Nephron (organoid): ENCODE measurements around the gene DPP6.

Experiments
- H3K27ac Mint-ChIP-seq, 3 experiments: 2 replicates each; pipeline ENCODE4 v1.8.0; 2020; ENCODE audit warnings: mixed read lengths in 3 of 3, mild to moderate bottlenecking in 2 of 3, moderate library complexity in 1 of 3
- H3K27me3 Mint-ChIP-seq: 2 replicates; pipeline ENCODE4 v1.8.0; 2021; ENCODE audit warnings: low read depth, mild to moderate bottlenecking, moderate library complexity, mixed read lengths
- H3K36me3 Mint-ChIP-seq: 2 replicates; pipeline ENCODE4 v1.8.0; 2020; ENCODE audit warnings: low read depth, mixed read lengths
- H3K4me1 Mint-ChIP-seq: 2 replicates; pipeline ENCODE4 v1.8.0; 2020; ENCODE audit warnings: mixed read lengths
- H3K4me3 Mint-ChIP-seq, 3 experiments: 2 replicates each; pipeline ENCODE4 v1.8.0; 2020; ENCODE audit warnings: mild to moderate bottlenecking in 3 of 3, mixed read lengths in 3 of 3, moderate library complexity in 2 of 3
- H3K9me3 Mint-ChIP-seq: 2 replicates; pipeline ENCODE4 v1.8.0; 2020; ENCODE audit warnings: mixed read lengths
- TF ChIP-seq, protein P1 (sequence below), 3 experiments: fragments of 200-600 bp; sonication (generic); IDR thresholded peaks; one replicate each; pipeline ENCODE4 v1.5.0; 2021; ENCODE audit warnings: antibody characterized with exemption in 3 of 3; ENCODE audit not compliant: unreplicated experiment in 3 of 3

Gene DPP6

DNA sequence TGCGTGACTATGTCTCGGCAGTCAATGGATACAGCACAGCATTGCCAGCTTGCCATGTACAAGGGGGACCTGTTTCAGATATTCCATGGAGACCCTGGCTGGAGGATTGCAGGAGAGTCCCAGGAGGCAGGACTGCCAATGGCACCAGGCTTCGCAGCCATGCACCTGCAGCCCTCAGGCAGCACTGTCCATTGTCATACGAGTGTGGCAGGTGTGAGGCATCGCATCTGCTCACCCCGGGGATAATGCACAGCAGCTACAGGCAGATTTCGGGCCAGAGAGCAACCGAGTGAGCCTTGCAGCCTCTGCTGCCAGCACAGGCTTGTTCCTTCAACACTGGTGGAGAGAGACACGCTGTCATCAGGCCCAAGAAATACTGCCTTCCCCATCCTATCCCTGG lies 535.6 kb downstream of the DPP6 start:
- H3K4me1 Mint-ChIP-seq = peaks cover 19% of the 10 kb centered on the region
- TF ChIP-seq, protein P1, sequence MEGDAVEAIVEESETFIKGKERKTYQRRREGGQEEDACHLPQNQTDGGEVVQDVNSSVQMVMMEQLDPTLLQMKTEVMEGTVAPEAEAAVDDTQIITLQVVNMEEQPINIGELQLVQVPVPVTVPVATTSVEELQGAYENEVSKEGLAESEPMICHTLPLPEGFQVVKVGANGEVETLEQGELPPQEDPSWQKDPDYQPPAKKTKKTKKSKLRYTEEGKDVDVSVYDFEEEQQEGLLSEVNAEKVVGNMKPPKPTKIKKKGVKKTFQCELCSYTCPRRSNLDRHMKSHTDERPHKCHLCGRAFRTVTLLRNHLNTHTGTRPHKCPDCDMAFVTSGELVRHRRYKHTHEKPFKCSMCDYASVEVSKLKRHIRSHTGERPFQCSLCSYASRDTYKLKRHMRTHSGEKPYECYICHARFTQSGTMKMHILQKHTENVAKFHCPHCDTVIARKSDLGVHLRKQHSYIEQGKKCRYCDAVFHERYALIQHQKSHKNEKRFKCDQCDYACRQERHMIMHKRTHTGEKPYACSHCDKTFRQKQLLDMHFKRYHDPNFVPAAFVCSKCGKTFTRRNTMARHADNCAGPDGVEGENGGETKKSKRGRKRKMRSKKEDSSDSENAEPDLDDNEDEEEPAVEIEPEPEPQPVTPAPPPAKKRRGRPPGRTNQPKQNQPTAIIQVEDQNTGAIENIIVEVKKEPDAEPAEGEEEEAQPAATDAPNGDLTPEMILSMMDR (IDR thresholded peaks at IDR 0.05; ENCODE audit: unreplicated experiment in 3 of 3) = no peak
- H3K9me3 Mint-ChIP-seq = no peaks in the 10 kb centered on the region
- H3K27me3 Mint-ChIP-seq = peaks cover 18% of the 10 kb centered on the region
- H3K4me3 Mint-ChIP-seq = no peak overlapping the region
- no peaks in the 10 kb centered on the region for H3K36me3 Mint-ChIP-seq
- H3K27ac Mint-ChIP-seq = no peak overlapping the region

DNA sequence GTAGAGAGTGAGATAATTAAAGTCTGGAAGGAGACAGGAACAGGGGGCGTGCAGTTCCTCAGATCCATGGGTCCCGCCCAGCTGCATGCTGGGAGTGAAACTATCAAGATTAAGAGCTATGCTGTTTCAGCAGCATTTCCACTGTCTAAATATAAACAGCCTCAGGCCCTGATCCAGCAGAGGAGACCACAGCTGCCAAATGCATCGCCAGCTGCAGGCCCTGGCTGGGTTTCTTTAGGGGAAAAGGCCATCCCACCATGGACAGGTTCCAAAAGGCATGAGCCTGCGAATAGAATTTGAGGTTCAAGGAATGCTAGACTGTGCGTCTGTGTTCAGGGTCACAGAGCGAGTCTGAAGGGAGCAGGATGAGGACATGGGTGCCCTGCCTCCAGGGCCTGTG lies 539.3 kb downstream of the DPP6 start:
- Mint-ChIP-seq H3K4me1 (peaks cover 19% of the 10 kb centered on the region), H3K27me3 (peaks cover 8% of the 10 kb centered on the region), H3K27ac (peak overlapping the region in 2 of 3 experiments; percentile 3 to 43), H3K36me3 (no peaks in the 10 kb centered on the region), H3K4me3 (no peak overlapping the region), H3K9me3 (no peaks in the 10 kb centered on the region)
- TF ChIP-seq, protein P1 (IDR thresholded peaks at IDR 0.05; ENCODE audit: unreplicated experiment in 3 of 3) = no peak

DNA sequence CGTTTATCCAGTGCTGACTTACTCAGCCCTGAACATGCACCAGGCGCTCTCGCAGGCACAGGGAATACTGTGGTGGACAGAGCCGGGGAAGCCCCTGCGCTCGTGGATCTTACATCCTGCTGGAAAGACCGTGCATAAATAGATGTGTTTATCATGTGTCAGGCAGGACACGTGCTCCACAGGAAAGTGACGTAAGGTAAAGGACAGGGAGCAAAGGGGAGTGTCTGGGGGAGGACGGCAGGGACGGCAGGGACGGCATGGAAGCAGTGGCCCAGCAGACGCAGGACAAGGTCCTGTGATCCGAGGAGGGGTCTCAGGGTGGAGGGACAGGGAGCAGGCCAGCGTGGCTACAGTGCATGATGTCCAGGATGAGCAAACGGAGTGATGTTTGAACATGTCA lies 540.2 kb downstream of the DPP6 start:
- H3K9me3 Mint-ChIP-seq = no peaks in the 10 kb centered on the region
- peaks cover 19% of the 10 kb centered on the region for H3K4me1 Mint-ChIP-seq
- H3K27ac Mint-ChIP-seq = peak overlapping the region in 2 of 3 experiments; percentile 3 to 7
- TF ChIP-seq, protein P1 (IDR thresholded peaks at IDR 0.05; ENCODE audit: unreplicated experiment in 3 of 3) = no peak
- H3K36me3 Mint-ChIP-seq = no peaks in the 10 kb centered on the region
- H3K4me3 Mint-ChIP-seq = no peak overlapping the region
- H3K27me3 Mint-ChIP-seq = peaks cover 5% of the 10 kb centered on the region

DNA sequence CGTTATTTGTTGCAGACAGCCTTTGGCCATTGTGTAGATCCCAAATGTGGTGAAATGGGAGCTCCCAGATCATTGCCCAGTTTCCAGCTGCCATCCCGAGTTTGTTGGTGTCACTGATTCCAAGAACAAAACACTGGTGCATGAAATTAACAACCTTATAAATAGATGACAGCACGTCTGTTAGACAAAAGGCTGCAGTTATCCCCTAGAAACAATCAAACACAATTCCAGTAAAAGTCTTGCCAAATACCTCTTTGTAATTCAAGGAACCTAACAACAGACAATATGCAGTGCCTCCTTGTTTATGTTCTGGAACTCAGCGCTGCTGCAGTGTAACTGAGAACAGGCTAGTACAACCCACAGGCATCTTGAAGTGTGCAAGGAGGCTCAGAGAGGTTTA lies 546.2 kb downstream of the DPP6 start:
- H3K36me3 Mint-ChIP-seq = no peaks in the 10 kb centered on the region
- TF ChIP-seq, protein P1 (IDR thresholded peaks at IDR 0.05; ENCODE audit: unreplicated experiment in 3 of 3) = no peak
- H3K4me3 Mint-ChIP-seq = no peak overlapping the region
- no peak overlapping the region for H3K27ac Mint-ChIP-seq
- no peaks in the 10 kb centered on the region for H3K9me3 Mint-ChIP-seq
- H3K27me3 Mint-ChIP-seq = peaks cover 4% of the 10 kb centered on the region
- no peaks in the 10 kb centered on the region for H3K4me1 Mint-ChIP-seq

DNA sequence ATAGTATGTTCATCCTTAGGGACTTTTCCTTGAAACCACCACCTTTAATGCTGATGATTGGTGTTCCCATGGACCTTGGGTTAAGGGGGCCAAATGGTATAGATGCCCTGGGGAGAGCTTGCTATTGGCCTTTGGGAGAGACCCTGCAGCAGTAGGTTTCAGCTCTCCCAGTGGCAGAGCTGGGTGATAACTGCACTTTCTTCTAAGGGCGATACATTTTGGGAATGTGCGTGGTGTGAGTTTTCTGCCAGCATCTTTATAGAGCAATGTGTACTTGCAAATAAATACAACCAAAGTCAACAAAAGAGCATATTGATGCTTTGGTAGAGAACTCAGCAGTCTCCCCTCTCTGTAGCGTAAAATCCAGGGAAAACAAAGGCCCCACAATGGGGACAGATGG lies 546.7 kb downstream of the DPP6 start:
- Mint-ChIP-seq H3K9me3 (no peaks in the 10 kb centered on the region), H3K27ac (no peak overlapping the region), H3K4me3 (no peak overlapping the region), H3K4me1 (no peaks in the 10 kb centered on the region), H3K27me3 (peaks cover 4% of the 10 kb centered on the region), H3K36me3 (no peaks in the 10 kb centered on the region)
- TF ChIP-seq, protein P1 (IDR thresholded peaks at IDR 0.05; ENCODE audit: unreplicated experiment in 3 of 3) = no peak

DNA sequence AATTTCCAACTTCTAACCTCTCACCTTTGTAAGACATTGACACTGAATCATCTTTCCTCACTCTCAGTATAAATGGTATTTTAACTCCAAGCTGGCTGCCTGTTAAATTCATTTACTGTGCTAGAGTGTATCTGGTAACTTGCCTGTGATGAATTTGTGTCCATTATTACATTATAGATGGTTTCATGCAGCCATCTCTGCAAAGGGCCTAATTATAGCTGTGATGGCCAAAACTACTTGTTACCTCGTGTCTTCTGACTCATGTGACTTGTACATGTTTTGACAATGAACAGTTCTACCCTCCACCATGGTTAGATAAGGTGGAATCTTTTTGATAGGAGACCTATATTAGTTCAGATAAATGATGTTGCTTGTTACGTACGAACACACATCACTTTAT lies 558.7 kb downstream of the DPP6 start:
- no peak overlapping the region for H3K27ac Mint-ChIP-seq
- H3K4me1 Mint-ChIP-seq = no peaks in the 10 kb centered on the region
- TF ChIP-seq, protein P1 (IDR thresholded peaks at IDR 0.05; ENCODE audit: unreplicated experiment in 3 of 3) = no peak
- H3K36me3 Mint-ChIP-seq = no peaks in the 10 kb centered on the region
- no peaks in the 10 kb centered on the region for H3K9me3 Mint-ChIP-seq
- H3K4me3 Mint-ChIP-seq = no peak overlapping the region
- H3K27me3 Mint-ChIP-seq = no peaks in the 10 kb centered on the region
